A549 (cell line): ENCODE measurements around the gene LPCAT4. TPM values are rescaled to one million over a fixed set of nuclear protein-coding genes. Genes with fewer than 3 reads are reported as not detected.

Experiments used
- ATAC-seq, 2 experiments: fragments of 200-7000 bp in 1 of 2; fragments of >200 bp in 1 of 2; cut with Nextera tagmentation in 1 of 2; cut with Tn5 transposase in 1 of 2; 3 replicates each; pipeline versions ENCODE4 v1.8.0 to v1.9.1; 2018 to 2020; ENCODE audit warnings: mild to moderate bottlenecking in 1 of 2, moderate library complexity in 1 of 2
- CTCF ChIA-PET: fragments of 300-600 bp; sonication (Branson Sonifier 250); formaldehyde crosslinking; extraction: SDS; loops from one replicate; lab custom pipeline; 2021; ENCODE audit warnings: antibody characterized with exemption, inconsistent platforms; lab: Yijun Ruan, JAX
- POLR2A ChIA-PET: fragments of 350-600 bp; formaldehyde crosslinking; extraction: SDS; loops from one replicate; lab custom pipeline; 2021; ENCODE audit warnings: antibody characterized with exemption, inconsistent platforms; lab: Yijun Ruan, JAX
- DNase-seq, 2 experiments: peaks; one replicate each; pipeline versions ENCODE4 v3.0.0 to v3.0.0-alpha.2; 2011 to 2016; ENCODE audit warnings: low read depth in 1 of 2, low spot score in 1 of 2
- FAIRE-seq: peaks from 2 replicates; lab custom pipeline; 2011; peaks lifted over from hg19 to GRCh38; lab: Jason Lieb, UNC
- H3K27ac ChIP-seq, 2 experiments: fragments of >200 bp; sonication (Bioruptor Twin); formaldehyde crosslinking; 3 replicates each; pipeline ENCODE4 v1.5.1; 2016 to 2017
- H3K4me1 ChIP-seq: fragments of >200 bp; sonication (Bioruptor Twin); formaldehyde crosslinking; 3 replicates; pipeline ENCODE4 v1.6.1; 2016
- H3K4me2 ChIP-seq: fragments of >200 bp; sonication (Bioruptor Twin); formaldehyde crosslinking; 3 replicates; pipeline ENCODE4 v1.6.1; 2016
- H3K4me3 ChIP-seq: fragments of >200 bp; sonication (Bioruptor Twin); formaldehyde crosslinking; 3 replicates; pipeline ENCODE4 v1.5.1; 2016
- H3K9me3 ChIP-seq: fragments of >200 bp; sonication (Bioruptor Twin); formaldehyde crosslinking; 3 replicates; pipeline ENCODE4 v1.6.1; 2016
- CBX2 ChIP-seq: fragments of 200-600 bp; sonication (generic); IDR thresholded peaks from 2 replicates; pipeline ENCODE4 v1.6.1; 2016; ENCODE audit warnings: low read depth, mild to moderate bottlenecking, borderline replicate concordance
- CBX8 ChIP-seq: fragments of 200-600 bp; sonication (generic); IDR thresholded peaks from 2 replicates; pipeline ENCODE4 v1.6.1; 2016
- CHD2 ChIP-seq: fragments of 150-350 bp; IDR thresholded peaks from 2 replicates; pipeline ENCODE4 v1.6.1; 2014; ENCODE audit warnings: low read length; ENCODE audit not compliant: partially characterized antibody
- CHD4 ChIP-seq: fragments of 200-600 bp; sonication (generic); IDR thresholded peaks from 2 replicates; pipeline ENCODE4 v1.6.1; 2016; ENCODE audit warnings: antibody characterized with exemption, mild to moderate bottlenecking, borderline replicate concordance
- GATA3 ChIP-seq: IDR thresholded peaks from 2 replicates; pipeline ENCODE4 v1.6.1; 2012; ENCODE audit warnings: borderline replicate concordance
- HEYL ChIP-seq: fragments of 250-450 bp; sonication (Bioruptor Pico); IDR thresholded peaks from 2 replicates; pipeline ENCODE4 v1.8.0; 2021; ENCODE audit warnings: mild to moderate bottlenecking, moderate library complexity
- HOXA7 ChIP-seq: fragments of 250-450 bp; sonication (Bioruptor Pico); IDR thresholded peaks from 2 replicates; pipeline ENCODE4 v1.5.0; 2020; ENCODE audit warnings: mild to moderate bottlenecking, moderate library complexity
- JUN ChIP-seq, 2 experiments: fragments of >200 bp; sonication (Bioruptor Twin); formaldehyde crosslinking; IDR thresholded peaks; 2 replicates in 1 of 2; 3 replicates in 1 of 2; pipeline ENCODE4 v1.6.1; 2016 to 2017
- JUNB ChIP-seq: fragments of >200 bp; sonication (Bioruptor Twin); formaldehyde crosslinking; IDR thresholded peaks from 2 replicates; pipeline ENCODE4 v1.6.1; 2016
- KDM5A ChIP-seq: fragments of 200-600 bp; sonication (generic); IDR thresholded peaks from 2 replicates; pipeline ENCODE4 v1.6.1; 2016; ENCODE audit warnings: antibody characterized with exemption, mild to moderate bottlenecking
- MAX ChIP-seq: IDR thresholded peaks from 2 replicates; pipeline ENCODE4 v1.6.1; 2012
- NFE2L2 ChIP-seq: fragments of 150-350 bp; conservative IDR thresholded peaks from 2 replicates; pipeline ENCODE4 v1.6.1; 2014; ENCODE audit warnings: low read length
- NR3C1 ChIP-seq: fragments of >200 bp; sonication (Bioruptor Twin); formaldehyde crosslinking; IDR thresholded peaks from 3 replicates; pipeline ENCODE4 v1.6.1; 2017
- POLR2A ChIP-seq: IDR thresholded peaks from 2 replicates; pipeline ENCODE4 v1.6.1; 2012; ENCODE audit warnings: mild to moderate bottlenecking, low read length
- POLR2AphosphoS2 ChIP-seq: conservative IDR thresholded peaks from 2 replicates; pipeline ENCODE4 v1.6.1; 2012; ENCODE audit warnings: low read length, improper control_type of control experiment, inconsistent platforms
- RAD21 ChIP-seq, 2 experiments: fragments of >200 bp in 1 of 2; sonication (Bioruptor Twin) in 1 of 2; formaldehyde crosslinking in 1 of 2; IDR thresholded peaks in 1 of 2; conservative IDR thresholded peaks in 1 of 2; 2 replicates in 1 of 2; 3 replicates in 1 of 2; pipeline ENCODE4 v1.6.1; 2012 to 2018; ENCODE audit warnings: inconsistent platforms in 1 of 2
- ZC3H11A ChIP-seq: fragments of 450-650 bp; IDR thresholded peaks from 2 replicates; pipeline ENCODE4 v1.6.1; 2014; ENCODE audit warnings: antibody characterized with exemption, mild to moderate bottlenecking
- WGBS: methylation state at CpG from one replicate; pipeline ENCODE4 v1.1.6; 2017; ENCODE audit errors: missing lambda C conversion rate; 5-methylcytosine and 5-hydroxymethylcytosine counted together
- polyA plus RNA-seq, 4 experiments: library from polyadenylated mRNA; depleted of rRNA in 3 of 4; stranded (reverse); fragments of >200 nt; fragmentation: RNase III in 1 of 4; extraction: RNeasy Plus Mini Kit Qiagen cat#74134 plus additional on column Dnase treatment in 1 of 4; gene quantifications; 2 replicates in 3 of 4; 3 replicates in 1 of 4; pipeline ENCODE4 v1.2.3, GENCODE V29; 2011 to 2017
- TF ChIP-seq, protein P1 (sequence below): fragments of >200 bp; sonication (Bioruptor Twin); formaldehyde crosslinking; IDR thresholded peaks from 3 replicates; pipeline ENCODE4 v1.5.1; 2016
- TF ChIP-seq, protein P2 (sequence below): fragments of 450-650 bp; IDR thresholded peaks from 2 replicates; pipeline ENCODE4 v1.6.1; 2014; ENCODE audit warnings: antibody characterized with exemption
- TF ChIP-seq, protein P3 (sequence below): IDR thresholded peaks from 2 replicates; pipeline ENCODE4 v1.6.1; 2012
- TF ChIP-seq, protein P4 (sequence below): fragments of >200 bp; sonication (Bioruptor Twin); formaldehyde crosslinking; IDR thresholded peaks from 3 replicates; pipeline ENCODE4 v1.6.1; 2016

LPCAT4 gene
- polyA plus RNA-seq, 2 of the 4 experiments (the other 2 are of a cell fraction) = 42.9 to 50.1 TPM

GRCh38 chr15:34318277-34319079 lies 48.5 kb downstream of the LPCAT4 start:
- Histone ChIP-seq H3K4me1 (peaks cover 10% of the 10 kb centered on the region; the same call in 2 of the 3 replicates), H3K4me2 (peak overlapping the region; percentile 83), H3K27ac (peak overlapping the region; percentile 64 to 73), H3K4me3 (peak overlapping the region; percentile 52), H3K9me3 (no peaks in the 10 kb centered on the region)
- ATAC-seq (peak; percentile 99), FAIRE-seq (peak; percentile 87), DNase-seq (peak; percentile 70 to 73)
- WGBS = 7% methylated on average over 10 of the region's 10 CpGs
- ChIA-PET CTCF (interaction anchor here (1.0 to 1.4 kb wide), 7 partner anchors 11 to 49 kb away, joined by 3 to 8 read pairs (median 3); partner anchors contain the start of genes NOP10 and NUTM1), POLR2A (interaction anchor here (0.6 to 2.3 kb wide), 5 partner anchors 11 to 217 kb away, joined by 3 to 11 read pairs (median 3); partner anchors contain the start of genes EMC7, PGBD4 and SLC12A6)
- TF ChIP-seq RAD21 (conservative IDR thresholded peaks at IDR 0.05 in 1 of 2, IDR thresholded peaks at IDR 0.05 in 1 of 2) (no peak), JUN (IDR thresholded peaks at IDR 0.05) (peak in 1 of 2 experiments; percentile 24; a peak in 1 of 5 replicates), HEYL (CRISPR knock-in tag) (no peak), MAX (peak; percentile 63; the same call in 1 of the 2 replicates), POLR2A (peak; percentile 33)
- TF ChIP-seq, protein P1, sequence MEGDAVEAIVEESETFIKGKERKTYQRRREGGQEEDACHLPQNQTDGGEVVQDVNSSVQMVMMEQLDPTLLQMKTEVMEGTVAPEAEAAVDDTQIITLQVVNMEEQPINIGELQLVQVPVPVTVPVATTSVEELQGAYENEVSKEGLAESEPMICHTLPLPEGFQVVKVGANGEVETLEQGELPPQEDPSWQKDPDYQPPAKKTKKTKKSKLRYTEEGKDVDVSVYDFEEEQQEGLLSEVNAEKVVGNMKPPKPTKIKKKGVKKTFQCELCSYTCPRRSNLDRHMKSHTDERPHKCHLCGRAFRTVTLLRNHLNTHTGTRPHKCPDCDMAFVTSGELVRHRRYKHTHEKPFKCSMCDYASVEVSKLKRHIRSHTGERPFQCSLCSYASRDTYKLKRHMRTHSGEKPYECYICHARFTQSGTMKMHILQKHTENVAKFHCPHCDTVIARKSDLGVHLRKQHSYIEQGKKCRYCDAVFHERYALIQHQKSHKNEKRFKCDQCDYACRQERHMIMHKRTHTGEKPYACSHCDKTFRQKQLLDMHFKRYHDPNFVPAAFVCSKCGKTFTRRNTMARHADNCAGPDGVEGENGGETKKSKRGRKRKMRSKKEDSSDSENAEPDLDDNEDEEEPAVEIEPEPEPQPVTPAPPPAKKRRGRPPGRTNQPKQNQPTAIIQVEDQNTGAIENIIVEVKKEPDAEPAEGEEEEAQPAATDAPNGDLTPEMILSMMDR = no peak
- TF ChIP-seq, protein P2, sequence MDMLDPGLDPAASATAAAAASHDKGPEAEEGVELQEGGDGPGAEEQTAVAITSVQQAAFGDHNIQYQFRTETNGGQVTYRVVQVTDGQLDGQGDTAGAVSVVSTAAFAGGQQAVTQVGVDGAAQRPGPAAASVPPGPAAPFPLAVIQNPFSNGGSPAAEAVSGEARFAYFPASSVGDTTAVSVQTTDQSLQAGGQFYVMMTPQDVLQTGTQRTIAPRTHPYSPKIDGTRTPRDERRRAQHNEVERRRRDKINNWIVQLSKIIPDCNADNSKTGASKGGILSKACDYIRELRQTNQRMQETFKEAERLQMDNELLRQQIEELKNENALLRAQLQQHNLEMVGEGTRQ = peak; percentile 91

- TF ChIP-seq CBX2 = no peak
- TF ChIP-seq, protein P2 = no peak
- no peak for TF ChIP-seq ZC3H11A
- no peak for TF ChIP-seq CHD2
- TF ChIP-seq, all 56 proteins: peak for 0
- CTCF ChIA-PET = interaction anchor here (0.6 to 1.1 kb wide), 5 partner anchors 10 to 63 kb away, joined by 3 to 5 read pairs (median 3); partner anchors contain the start of gene LPCAT4
- no peak for FAIRE-seq
- POLR2A ChIA-PET = no interaction called here
- DNase-seq = no peak
- Histone ChIP-seq H3K4me2 (no peak overlapping the region), H3K4me3 (no peak overlapping the region), H3K9me3 (no peaks in the 10 kb centered on the region), H3K27ac (no peak overlapping the region), H3K4me1 (peaks cover 10% of the 10 kb centered on the region; the same call in 2 of the 3 replicates)
- no peak for ATAC-seq
- 61% methylated on average over 3 of the region's 3 CpGs for WGBS
Measured at GRCh38 chr15:34314491-34315490, 52.2 kb downstream of the LPCAT4 start.

DNA sequence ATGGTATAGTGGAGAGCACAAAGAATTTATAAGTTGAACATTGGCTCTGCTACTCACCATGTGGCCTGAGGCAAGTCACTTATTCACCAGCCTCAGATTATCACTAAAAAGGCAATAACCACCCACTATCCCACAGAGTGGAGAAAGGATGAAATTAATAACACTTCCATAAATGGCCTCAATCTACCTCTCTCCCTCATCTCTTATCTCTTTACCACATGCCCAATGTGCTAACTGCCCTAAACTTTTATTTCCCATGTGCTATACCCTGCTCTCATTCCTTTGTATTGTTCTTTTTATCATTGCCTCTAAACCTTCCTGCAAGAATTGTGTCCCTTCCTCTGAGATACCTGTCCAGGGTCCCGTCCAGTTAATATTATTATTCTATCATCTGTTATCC lies 55.4 kb downstream of the LPCAT4 start:
- 78% methylated on average over 1 of the region's 1 CpG for WGBS
- Histone ChIP-seq H3K4me3 (no peak overlapping the region), H3K27ac (no peak overlapping the region), H3K9me3 (no peaks in the 10 kb centered on the region), H3K4me2 (no peak overlapping the region)
- CTCF ChIA-PET = interaction anchor here (0.7 kb wide), 1 partner anchor 31 kb away, joined by 3 read pairs; the partner anchor contains the start of genes NOP10 and NUTM1
- no peak for ATAC-seq
- DNase-seq = no peak
- no peak for TF ChIP-seq POLR2A
- no peak for TF ChIP-seq POLR2AphosphoS2
- TF ChIP-seq NR3C1 = no peak
- TF ChIP-seq HOXA7 (CRISPR knock-in tag) = no peak
- TF ChIP-seq CBX8 = no peak
- no peak for TF ChIP-seq JUNB
- no peak for TF ChIP-seq GATA3
- TF ChIP-seq KDM5A = no peak
- TF ChIP-seq CHD4 = no peak
- TF ChIP-seq NFE2L2 = no peak
- TF ChIP-seq, protein P3, sequence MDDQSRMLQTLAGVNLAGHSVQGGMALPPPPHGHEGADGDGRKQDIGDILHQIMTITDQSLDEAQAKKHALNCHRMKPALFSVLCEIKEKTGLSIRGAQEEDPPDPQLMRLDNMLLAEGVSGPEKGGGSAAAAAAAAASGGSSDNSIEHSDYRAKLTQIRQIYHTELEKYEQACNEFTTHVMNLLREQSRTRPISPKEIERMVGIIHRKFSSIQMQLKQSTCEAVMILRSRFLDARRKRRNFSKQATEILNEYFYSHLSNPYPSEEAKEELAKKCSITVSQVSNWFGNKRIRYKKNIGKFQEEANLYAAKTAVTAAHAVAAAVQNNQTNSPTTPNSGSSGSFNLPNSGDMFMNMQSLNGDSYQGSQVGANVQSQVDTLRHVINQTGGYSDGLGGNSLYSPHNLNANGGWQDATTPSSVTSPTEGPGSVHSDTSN = no peak
- no peak for TF ChIP-seq CHD2
- TF ChIP-seq, protein P2 = no peak
- TF ChIP-seq, protein P4, sequence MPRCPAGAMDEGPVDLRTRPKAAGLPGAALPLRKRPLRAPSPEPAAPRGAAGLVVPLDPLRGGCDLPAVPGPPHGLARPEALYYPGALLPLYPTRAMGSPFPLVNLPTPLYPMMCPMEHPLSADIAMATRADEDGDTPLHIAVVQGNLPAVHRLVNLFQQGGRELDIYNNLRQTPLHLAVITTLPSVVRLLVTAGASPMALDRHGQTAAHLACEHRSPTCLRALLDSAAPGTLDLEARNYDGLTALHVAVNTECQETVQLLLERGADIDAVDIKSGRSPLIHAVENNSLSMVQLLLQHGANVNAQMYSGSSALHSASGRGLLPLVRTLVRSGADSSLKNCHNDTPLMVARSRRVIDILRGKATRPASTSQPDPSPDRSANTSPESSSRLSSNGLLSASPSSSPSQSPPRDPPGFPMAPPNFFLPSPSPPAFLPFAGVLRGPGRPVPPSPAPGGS = no peak
- TF ChIP-seq, all 56 proteins: peak for 0
- no peak for FAIRE-seq
- POLR2A ChIA-PET = no interaction called here
- H3K4me1 ChIP-seq = no peaks in the 10 kb centered on the region
